GM19372 (cell line): ENCODE measurements around the gene SRSF4.
"Not testable (repeated sequence)": the region's sequence is repeated elsewhere in the genome, so short reads cannot be mapped to it uniquely, and the experiment has no call there.

ENCODE experiments used
- ATAC-seq: cut with Tn5 transposase; IDR thresholded peaks from one replicate; pipeline ENCODE4 v1.9.1; 2021; ENCODE audit warnings: mild to moderate bottlenecking, low read depth, moderate library complexity; ENCODE audit not compliant: unreplicated experiment

SRSF4 gene

GRCh38 chr1:29181413-29182225 lies at the start of gene SRSF4:
SRSF4 (minus strand) TSS chr1:29181900; CDS start chr1:29181752, 148 bp downstream.
- ATAC-seq = peak; percentile 91

- ATAC-seq = peak; percentile 97
Measured at GRCh38 chr1:29230553-29231378, 49.1 kb upstream of the SRSF4 start, which contains the start of gene MECR. MECR (minus strand) TSS chr1:29230934; CDS start chr1:29230906, 28 bp downstream.

GRCh38 chr1:29230204-29230552 lies 48.5 kb upstream of the SRSF4 start:
- ATAC-seq = no peak

- ATAC-seq = no peak
Measured at GRCh38 chr1:29227511-29227910, 45.8 kb upstream of the SRSF4 start.

GRCh38 chr1:29225361-29225760 lies 43.7 kb upstream of the SRSF4 start:
- no peak for ATAC-seq

GRCh38 chr1:29224356-29224837 lies 42.7 kb upstream of the SRSF4 start:
- no peak for ATAC-seq

GRCh38 chr1:29223521-29223920 lies 41.8 kb upstream of the SRSF4 start:
- ATAC-seq = no peak

GRCh38 chr1:29222686-29223085 lies 41.0 kb upstream of the SRSF4 start:
- no peak for ATAC-seq

GRCh38 chr1:29222260-29222659 lies 40.6 kb upstream of the SRSF4 start:
- not testable (repeated sequence) for ATAC-seq

GRCh38 chr1:29221296-29221695 lies 39.6 kb upstream of the SRSF4 start:
- no peak for ATAC-seq

- ATAC-seq = no peak
Measured at GRCh38 chr1:29218223-29218622, 36.5 kb upstream of the SRSF4 start.

GRCh38 chr1:29217633-29218032 lies 35.9 kb upstream of the SRSF4 start:
- no peak for ATAC-seq

- ATAC-seq = no peak
Measured at GRCh38 chr1:29213055-29213454, 31.4 kb upstream of the SRSF4 start.

- ATAC-seq = no peak
Measured at GRCh38 chr1:29211086-29212030, 29.7 kb upstream of the SRSF4 start.

- no peak for ATAC-seq
Measured at GRCh38 chr1:29210278-29211085, 28.8 kb upstream of the SRSF4 start.

- ATAC-seq = no peak
Measured at GRCh38 chr1:29209173-29209572, 27.5 kb upstream of the SRSF4 start.

GRCh38 chr1:29208442-29208841 lies 26.7 kb upstream of the SRSF4 start:
- ATAC-seq = no peak

GRCh38 chr1:29202584-29203340 lies 21.1 kb upstream of the SRSF4 start:
- no peak for ATAC-seq

GRCh38 chr1:29202053-29202452 lies 20.4 kb upstream of the SRSF4 start:
- ATAC-seq = no peak
